IgD-negative memory B cell (primary cell): ENCODE results near the gene EIF2B1. TPM values are rescaled to one million over a fixed set of nuclear protein-coding genes. Genes with fewer than 3 reads are reported as not detected.

Experiments used
- polyA plus RNA-seq: library from polyadenylated mRNA; unstranded; fragments of 300-500 nt; fragmentation: Illumina TruSeq; gene quantifications from one replicate; pipeline ENCODE4 v1.2.3, GENCODE V29; 2021

EIF2B1 gene
- polyA plus RNA-seq, 1 donor from 2014 or later = 59.9 TPM

Other genes starting within 250 kb of the EIF2B1 start
- gene KMT5A, start 249.6 kb downstream of the EIF2B1 start, polyA plus RNA-seq = 3.0 TPM
- gene RILPL2, start 197.0 kb downstream of the EIF2B1 start, polyA plus RNA-seq = 14.3 TPM
- 47.5 TPM for gene SNRNP35, start 175.5 kb downstream of the EIF2B1 start, polyA plus RNA-seq
- 0.08 TPM for gene RILPL1, start 100.0 kb downstream of the EIF2B1 start, polyA plus RNA-seq
- 216 TPM for gene TMED2, start 49.1 kb downstream of the EIF2B1 start, polyA plus RNA-seq
- gene DDX55, start 31.6 kb downstream of the EIF2B1 start, polyA plus RNA-seq = 23.5 TPM
- 22.7 TPM for gene GTF2H3, start 143 bp upstream of the EIF2B1 start, polyA plus RNA-seq
- gene TCTN2, start 37.4 kb upstream of the EIF2B1 start, polyA plus RNA-seq = 0.43 TPM
- gene ATP6V0A2, start 78.7 kb upstream of the EIF2B1 start, polyA plus RNA-seq = 16.9 TPM
- gene DNAH10, start 128.6 kb upstream of the EIF2B1 start, polyA plus RNA-seq = 0.40 TPM